GM21786 (cell line): ENCODE measurements around the gene GABRR2.

ENCODE experiments used
- ATAC-seq: cut with Tn5 transposase; IDR thresholded peaks from one replicate; pipeline ENCODE4 v1.9.1; 2021; ENCODE audit not compliant: unreplicated experiment

GABRR2 gene

GRCh38 chr6:89315249-89315885 lies at the start of gene GABRR2:
Gene GABRR2 (minus strand): TSS chr6:89315299. CDS start chr6:89315165, 134 bp downstream.
- no peak for ATAC-seq

- no peak for ATAC-seq
These were observed 49.5 kb upstream of the GABRR2 start for GRCh38 chr6:89364586-89364985.

DNA sequence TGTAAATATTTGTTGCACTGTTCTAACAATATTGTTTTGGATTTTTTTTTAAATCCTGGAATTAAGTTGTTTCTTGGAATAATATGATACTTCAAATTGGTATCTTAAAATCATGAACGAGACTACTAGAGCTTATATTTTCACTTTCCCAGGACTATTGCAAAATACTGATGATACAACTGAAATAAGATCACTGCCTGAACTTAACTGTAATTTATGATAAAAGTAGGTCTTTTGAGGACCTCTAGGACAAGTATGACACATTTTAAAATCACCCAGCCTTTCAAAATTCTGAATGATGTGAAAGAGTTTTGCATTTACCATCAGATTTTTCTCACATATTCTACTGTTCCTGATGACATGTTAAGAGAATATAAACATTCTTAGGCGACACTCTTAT lies 46.1 kb upstream of the GABRR2 start:
- ATAC-seq: no peak

DNA sequence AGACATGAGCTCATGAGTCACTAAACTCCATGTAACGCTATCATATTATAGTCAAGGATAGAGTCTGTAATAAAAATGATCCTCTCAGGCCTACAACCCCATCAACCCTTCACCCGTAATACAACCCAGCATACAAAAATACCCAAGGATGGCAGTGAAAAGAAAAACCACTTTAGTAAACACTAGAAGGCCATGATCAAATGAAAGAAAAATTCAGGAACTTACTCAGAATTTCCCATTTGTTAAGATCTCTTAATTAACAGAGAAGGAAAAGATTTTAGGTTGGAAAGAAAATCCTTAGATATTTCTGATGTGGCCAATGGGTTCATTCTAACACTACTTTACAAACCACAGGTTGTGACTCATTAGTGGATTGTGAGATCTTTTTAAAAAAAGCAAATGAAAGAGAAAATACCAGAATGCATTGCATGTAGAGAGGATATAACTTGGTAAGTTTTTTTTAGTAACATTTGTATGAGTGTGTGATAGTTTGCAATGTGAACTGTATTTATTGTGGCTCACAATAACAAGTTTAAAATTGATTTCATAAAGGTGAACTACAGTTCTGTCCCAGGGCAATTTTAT lies 45.4 kb upstream of the GABRR2 start:
- ATAC-seq: peak; percentile 51

- no peak for ATAC-seq
These were observed 44.5 kb upstream of the GABRR2 start for GRCh38 chr6:89359561-89359960.

DNA sequence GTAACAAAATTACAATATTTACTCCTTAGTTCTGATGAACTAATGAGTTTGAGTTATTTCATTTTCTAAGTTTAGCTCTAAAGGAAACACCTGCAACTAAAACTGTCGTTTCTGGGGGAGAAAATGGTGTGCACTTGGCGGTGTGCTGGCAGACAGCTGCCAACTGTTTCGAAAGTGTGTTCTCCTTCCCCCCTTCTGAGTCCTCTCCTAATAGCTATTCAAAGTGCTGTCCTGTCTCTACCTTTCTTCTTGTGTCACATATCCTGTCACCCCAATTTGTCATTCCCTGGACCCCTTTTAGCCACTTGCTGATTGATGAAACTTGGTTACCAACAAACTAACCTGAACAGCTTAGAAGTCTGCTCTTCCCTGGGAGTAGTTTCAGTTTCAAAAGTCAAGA lies 42.3 kb upstream of the GABRR2 start:
- ATAC-seq: peak; percentile 48

- no peak for ATAC-seq
These were observed 41.6 kb upstream of the GABRR2 start for GRCh38 chr6:89356642-89357170.

DNA sequence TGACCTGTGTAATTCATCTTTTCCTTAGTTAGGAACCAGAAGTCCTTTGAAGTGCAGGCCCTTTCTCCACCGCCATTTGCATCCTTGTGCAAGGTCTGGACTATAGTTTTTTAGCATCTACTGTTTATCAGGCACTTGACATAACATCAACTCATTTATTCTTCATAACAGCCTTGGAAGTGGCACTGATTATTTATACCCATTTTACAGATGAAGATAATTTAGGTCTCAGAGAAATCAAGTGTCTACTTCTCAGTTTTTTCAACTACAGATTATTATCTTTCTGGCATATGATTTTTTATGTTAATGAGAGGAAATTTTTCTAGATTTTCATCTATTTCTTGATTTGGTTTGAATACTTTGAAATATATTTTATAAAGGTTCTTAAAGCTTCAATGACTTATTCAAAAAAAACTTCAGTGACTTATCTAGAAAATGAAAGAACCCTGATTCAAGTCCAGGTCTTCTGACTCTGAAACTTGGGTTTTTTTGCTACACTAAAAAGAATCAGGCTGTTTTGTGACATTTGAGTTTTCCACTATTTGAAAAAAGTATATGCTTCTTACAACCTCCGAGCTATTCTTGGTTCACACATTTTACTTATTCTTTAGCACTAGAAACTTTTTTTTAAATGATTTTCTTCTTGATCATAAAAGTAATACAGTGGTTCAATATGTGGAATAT lies 40.6 kb upstream of the GABRR2 start:
- no peak for ATAC-seq

DNA sequence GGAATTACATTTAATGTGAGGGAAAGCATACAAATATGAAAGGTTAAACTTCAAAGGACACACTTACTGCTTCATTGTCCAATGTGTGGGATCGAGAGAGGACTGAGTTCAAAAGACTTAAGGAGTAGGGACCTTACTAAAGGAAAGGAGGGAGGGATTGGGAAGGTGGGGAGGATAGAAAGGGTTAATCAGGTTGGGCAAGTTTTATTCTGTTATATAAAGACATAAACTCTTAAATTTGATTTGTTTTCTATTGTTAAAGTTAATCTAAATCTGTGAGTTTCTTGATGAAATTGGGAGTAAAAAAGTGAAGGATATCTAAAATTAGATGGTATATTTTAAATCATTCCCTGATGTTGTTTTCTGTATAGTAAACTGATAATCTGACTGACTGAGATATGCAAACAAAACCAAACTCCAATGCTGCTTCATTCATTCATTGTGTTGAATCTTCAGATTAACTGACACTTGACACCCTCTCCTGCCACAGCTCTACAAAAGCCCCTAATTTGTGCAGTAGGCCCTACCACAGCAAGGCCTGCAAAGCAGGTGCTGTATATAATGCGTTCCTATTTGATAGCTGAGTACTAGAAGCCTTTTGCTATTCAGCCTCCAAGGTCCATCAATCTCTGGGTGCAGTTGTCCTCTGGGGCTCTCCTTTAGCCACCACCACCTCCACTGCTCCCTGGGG lies 38.7 kb upstream of the GABRR2 start:
- no peak for ATAC-seq

- no peak for ATAC-seq
These were observed 38.0 kb upstream of the GABRR2 start for GRCh38 chr6:89353118-89353556.

DNA sequence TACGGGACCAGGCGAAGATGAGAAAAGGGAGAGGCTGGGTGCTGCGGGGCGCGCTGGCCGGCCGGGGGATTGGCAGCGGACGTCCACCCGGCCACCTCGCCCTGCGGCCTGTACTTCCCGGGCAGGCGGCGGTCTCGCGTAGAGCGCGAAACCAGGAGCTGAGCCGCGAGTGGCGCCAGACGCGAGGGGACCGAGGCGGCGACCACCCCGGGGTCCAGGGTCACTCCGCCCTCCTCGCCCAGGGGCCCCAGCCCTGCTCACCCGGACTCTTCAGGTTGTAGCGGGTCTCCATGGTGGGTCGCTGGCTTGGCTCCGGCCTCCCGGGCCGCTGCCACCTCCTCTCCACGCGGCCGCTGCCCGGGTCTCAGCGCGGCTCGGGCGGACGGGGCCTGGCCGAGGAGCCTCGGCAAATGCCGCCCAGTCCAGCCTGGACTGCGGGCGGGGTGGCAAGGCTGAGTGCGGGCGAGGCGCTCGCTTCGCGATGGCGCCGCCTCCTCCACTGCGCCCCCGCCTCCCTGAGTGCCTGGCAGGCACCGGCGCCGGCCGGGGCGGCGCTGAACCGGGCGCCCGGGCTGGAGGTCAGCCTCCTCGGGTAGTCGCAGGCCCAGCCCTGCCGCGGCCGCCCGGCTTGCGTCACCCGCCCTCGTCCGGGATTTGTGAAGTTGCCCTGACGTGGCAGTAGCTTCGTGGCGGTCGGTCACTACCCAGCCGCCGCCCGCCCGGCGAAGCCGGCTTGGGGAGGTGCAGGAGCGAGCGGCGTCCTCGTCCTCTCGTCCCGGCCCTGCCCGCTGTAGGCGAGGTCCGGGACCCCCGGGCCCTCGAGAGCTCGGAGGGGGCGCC lies 37.4 kb upstream of the GABRR2 start, which contains the start of gene UBE2J1:
TSS of gene UBE2J1 (minus strand) at position 445 of the 840 bp plus-strand sequence. CDS start at position 292, 153 bp downstream.
- peak; percentile 26 for ATAC-seq

DNA sequence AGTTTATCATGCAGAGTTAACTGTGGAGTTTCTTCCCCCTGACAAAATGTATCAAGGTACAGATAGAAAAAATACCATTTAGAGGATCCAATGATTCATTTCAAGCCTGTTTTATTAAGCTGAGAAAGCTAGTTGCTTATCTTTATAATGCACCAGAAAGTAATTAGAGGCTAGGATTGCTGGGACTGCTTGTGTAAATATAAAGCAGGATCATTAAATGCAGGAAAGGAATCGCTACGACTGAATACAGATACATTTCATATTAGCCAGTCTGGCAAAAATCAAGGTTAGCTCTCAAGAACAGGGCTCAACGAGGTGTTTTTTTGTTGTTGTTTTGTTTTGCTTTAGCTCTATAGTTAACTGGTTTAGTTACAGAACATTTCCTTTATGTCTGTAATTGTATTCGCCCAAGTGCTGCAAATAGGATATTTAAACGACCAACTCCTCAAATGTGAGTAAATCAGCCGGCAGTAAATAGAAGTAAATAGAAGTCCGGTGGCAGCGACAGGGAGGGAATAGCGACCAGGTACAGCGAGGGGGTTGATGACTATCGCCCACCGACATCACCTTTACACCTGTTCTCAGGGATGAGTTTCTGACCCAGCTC lies 36.7 kb upstream of the GABRR2 start:
- ATAC-seq: no peak

DNA sequence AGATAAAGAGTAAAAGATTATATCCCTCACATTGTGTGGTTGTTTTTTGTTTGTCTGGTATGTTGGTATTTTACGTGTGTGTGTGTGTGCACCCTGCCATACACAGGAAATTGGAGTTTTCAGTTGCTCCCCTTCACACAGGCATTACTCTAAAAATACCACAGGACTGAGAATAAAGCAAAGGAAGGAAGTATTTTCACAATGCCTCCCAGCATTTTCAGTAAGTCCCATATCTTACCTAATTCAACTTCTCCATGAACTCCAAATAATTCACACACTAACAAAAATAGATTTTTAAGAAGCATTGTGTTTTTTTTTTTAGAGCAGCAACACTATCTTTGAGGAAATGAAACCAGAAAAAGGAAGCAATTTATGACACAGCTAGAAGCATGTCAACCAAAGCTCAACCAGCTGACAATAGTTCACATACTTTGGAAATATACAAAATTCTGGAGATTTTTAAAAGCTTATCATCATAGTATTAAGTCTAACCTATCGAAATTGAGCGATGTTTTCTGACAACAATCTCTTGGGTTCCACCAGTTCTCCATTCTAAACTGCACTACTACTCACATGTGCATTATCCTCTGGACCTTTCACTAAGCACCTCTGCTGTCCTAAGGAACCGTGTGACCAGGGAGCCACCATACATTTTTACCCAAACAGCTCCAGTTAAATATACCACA lies 35.3 kb upstream of the GABRR2 start:
- ATAC-seq: peak; percentile 42

DNA sequence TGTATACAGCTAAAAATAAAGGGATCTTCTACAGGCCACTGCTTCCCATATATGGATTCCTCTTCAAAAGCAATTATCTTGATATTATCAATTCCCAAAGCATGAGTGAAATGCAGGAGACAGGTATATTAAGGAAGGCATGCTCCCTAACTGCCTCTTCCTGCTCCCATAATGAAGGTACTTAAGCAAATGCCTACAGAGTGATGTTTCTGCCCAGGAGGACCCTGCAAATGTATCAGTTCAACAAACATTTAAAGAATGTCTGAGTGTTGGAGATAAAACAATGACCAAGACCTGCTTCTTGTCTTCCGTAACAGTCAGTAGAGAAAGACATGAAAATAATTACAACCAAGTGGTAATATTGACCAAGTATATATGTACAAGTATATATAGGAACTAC lies 33.3 kb upstream of the GABRR2 start:
- no peak for ATAC-seq

DNA sequence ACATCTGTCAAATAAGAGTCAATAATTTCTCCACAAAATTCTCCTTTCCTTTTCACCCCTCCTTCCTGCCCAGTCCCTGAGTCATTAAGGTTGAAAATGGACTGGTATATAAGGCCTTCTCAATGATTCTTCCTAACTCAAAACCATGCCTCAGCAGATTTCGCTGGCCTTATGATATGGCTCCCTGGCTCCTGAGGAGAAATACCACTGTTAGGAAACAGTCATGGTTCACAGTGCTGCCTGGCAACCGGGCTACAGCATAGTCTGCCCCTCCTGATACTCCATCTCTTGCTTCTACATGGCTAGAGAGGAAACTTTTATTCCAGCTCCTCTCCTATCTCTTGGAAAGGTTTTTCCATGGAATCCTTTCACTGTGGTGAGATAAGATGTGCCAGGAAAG lies 32.7 kb upstream of the GABRR2 start:
- no peak for ATAC-seq

- no peak for ATAC-seq
These were observed 31.3 kb upstream of the GABRR2 start for GRCh38 chr6:89346433-89346832.

- no peak for ATAC-seq
These were observed 24.5 kb upstream of the GABRR2 start for GRCh38 chr6:89339565-89339964.

- no peak for ATAC-seq
These were observed 20.1 kb upstream of the GABRR2 start for GRCh38 chr6:89335164-89335563.

- no peak for ATAC-seq
These were observed 15.8 kb upstream of the GABRR2 start for GRCh38 chr6:89330910-89331309.
